ENCODE measurements around the gene GATAD2A.
A peak's percentile ranks its signal among the peaks of the same experiment; 100 is the strongest.
"Not testable (repeated sequence)": the region's sequence is repeated elsewhere in the genome, so short reads cannot be mapped to it uniquely, and the experiment has no call there.

GATAD2A gene

GRCh38 chr19:19465436-19466070 is 60.1 kb downstream of the GATAD2A start:
- H3K36me3 Mint-ChIP-seq, result peaks cover 58% of the 10 kb centered on the region
- H3K9me3 Mint-ChIP-seq, result peaks cover 33% of the 10 kb centered on the region
- H3K27ac Mint-ChIP-seq, result no peak overlapping the region
- H3K27me3 Mint-ChIP-seq, result no peaks in the 10 kb centered on the region
- CTCF ChIA-PET, result no interaction called here
- H3K4me3 Mint-ChIP-seq, result no peak overlapping the region
- DNase-seq, result no peak
- peaks cover 50% of the 10 kb centered on the region for H3K4me1 Mint-ChIP-seq

- CTCF ChIA-PET, result no interaction called here
- H3K27ac Mint-ChIP-seq, result no peak overlapping the region
- DNase-seq, result no peak
- H3K9me3 Mint-ChIP-seq, result peaks cover 33% of the 10 kb centered on the region
- peaks cover 49% of the 10 kb centered on the region for H3K4me1 Mint-ChIP-seq
- H3K4me3 Mint-ChIP-seq, result no peak overlapping the region
- no peaks in the 10 kb centered on the region for H3K27me3 Mint-ChIP-seq
- H3K36me3 Mint-ChIP-seq, result peaks cover 63% of the 10 kb centered on the region
Measured at GRCh38 chr19:19466201-19466600, 60.7 kb downstream of the GATAD2A start.

- Mint-ChIP-seq H3K9me3 (peaks cover 33% of the 10 kb centered on the region), H3K4me1 (peaks cover 48% of the 10 kb centered on the region), H3K27me3 (no peaks in the 10 kb centered on the region), H3K4me3 (no peak overlapping the region), H3K36me3 (peaks cover 72% of the 10 kb centered on the region), H3K27ac (peak overlapping the region; percentile 74)
- CTCF ChIA-PET, result no interaction called here
- DNase-seq, result no peak
Measured at GRCh38 chr19:19468424-19469050, 63.1 kb downstream of the GATAD2A start.

GRCh38 chr19:19470579-19470978 is 65.1 kb downstream of the GATAD2A start:
- no peak overlapping the region for H3K4me3 Mint-ChIP-seq
- H3K4me1 Mint-ChIP-seq, result peaks cover 56% of the 10 kb centered on the region
- H3K9me3 Mint-ChIP-seq, result peaks cover 30% of the 10 kb centered on the region
- no peak for DNase-seq
- peak overlapping the region; percentile 30 for H3K27ac Mint-ChIP-seq
- peaks cover 70% of the 10 kb centered on the region for H3K36me3 Mint-ChIP-seq
- H3K27me3 Mint-ChIP-seq, result no peaks in the 10 kb centered on the region
- CTCF ChIA-PET, result no interaction called here

- DNase-seq, result no peak
- Mint-ChIP-seq H3K4me3 (no peak overlapping the region), H3K27me3 (no peaks in the 10 kb centered on the region), H3K9me3 (peaks cover 21% of the 10 kb centered on the region), H3K36me3 (peaks cover 62% of the 10 kb centered on the region), H3K27ac (peak overlapping the region; percentile 85), H3K4me1 (peaks cover 64% of the 10 kb centered on the region)
- CTCF ChIA-PET, result no interaction called here
Measured at GRCh38 chr19:19471682-19472081, 66.2 kb downstream of the GATAD2A start.

GRCh38 chr19:19472106-19472505 is 66.6 kb downstream of the GATAD2A start:
- peaks cover 18% of the 10 kb centered on the region for H3K9me3 Mint-ChIP-seq
- peaks cover 62% of the 10 kb centered on the region for H3K36me3 Mint-ChIP-seq
- H3K4me1 Mint-ChIP-seq, result peaks cover 68% of the 10 kb centered on the region
- H3K4me3 Mint-ChIP-seq, CTCF ChIA-PET, H3K27me3 Mint-ChIP-seq: not testable (repeated sequence)
- peak; percentile 38 for DNase-seq
- H3K27ac Mint-ChIP-seq, result peak overlapping the region; percentile 85

GRCh38 chr19:19475015-19475765 is 69.7 kb downstream of the GATAD2A start:
- peaks cover 52% of the 10 kb centered on the region for H3K36me3 Mint-ChIP-seq
- CTCF ChIA-PET, result interaction anchor here (1.1 to 1.8 kb wide), 6 partner anchors 8 to 108 kb away, joined by 3 to 5 read pairs (median 4); partner anchors contain the start of gene GATAD2A
- H3K4me3 Mint-ChIP-seq, result no peak overlapping the region
- H3K4me1 Mint-ChIP-seq, result peaks cover 84% of the 10 kb centered on the region
- H3K9me3 Mint-ChIP-seq, result no peaks in the 10 kb centered on the region
- peak overlapping the region; percentile 86 for H3K27ac Mint-ChIP-seq
- DNase-seq, result no peak
- H3K27me3 Mint-ChIP-seq, result no peaks in the 10 kb centered on the region

- CTCF ChIA-PET, result interaction anchor here (0.7 to 1.8 kb wide), 8 partner anchors 9 to 111 kb away, joined by 3 to 5 read pairs (median 4); partner anchors contain the start of gene GATAD2A
- no peaks in the 10 kb centered on the region for H3K27me3 Mint-ChIP-seq
- H3K36me3 Mint-ChIP-seq, result peaks cover 49% of the 10 kb centered on the region
- peaks cover 86% of the 10 kb centered on the region for H3K4me1 Mint-ChIP-seq
- H3K4me3 Mint-ChIP-seq, result no peak overlapping the region
- peak overlapping the region; percentile 78 for H3K27ac Mint-ChIP-seq
- no peak for DNase-seq
- no peaks in the 10 kb centered on the region for H3K9me3 Mint-ChIP-seq
Measured at GRCh38 chr19:19475849-19476828, 70.7 kb downstream of the GATAD2A start.

- Mint-ChIP-seq H3K4me1 (peaks cover 77% of the 10 kb centered on the region), H3K36me3 (peaks cover 39% of the 10 kb centered on the region), H3K9me3 (no peaks in the 10 kb centered on the region), H3K27ac (peak overlapping the region; percentile 45), H3K4me3 (no peak overlapping the region), H3K27me3 (no peaks in the 10 kb centered on the region)
- DNase-seq, result no peak
- CTCF ChIA-PET, result interaction anchor here (1.2 kb wide), 1 partner anchor 66 kb away, joined by 7 read pairs; no protein-coding TSS in a partner anchor
Measured at GRCh38 chr19:19477705-19478383, 72.4 kb downstream of the GATAD2A start.

GRCh38 chr19:19480688-19481087 is 75.2 kb downstream of the GATAD2A start:
- peaks cover 37% of the 10 kb centered on the region for H3K36me3 Mint-ChIP-seq
- no peak overlapping the region for H3K4me3 Mint-ChIP-seq
- H3K9me3 Mint-ChIP-seq, result no peaks in the 10 kb centered on the region
- CTCF ChIA-PET, result interaction anchor here (1.6 kb wide), 1 partner anchor 10 kb away, joined by 9 read pairs; no protein-coding TSS in a partner anchor
- peaks cover 59% of the 10 kb centered on the region for H3K4me1 Mint-ChIP-seq
- no peaks in the 10 kb centered on the region for H3K27me3 Mint-ChIP-seq
- peak overlapping the region; percentile 51 for H3K27ac Mint-ChIP-seq
- peak; percentile 33 for DNase-seq

GRCh38 chr19:19482809-19483596 is 77.5 kb downstream of the GATAD2A start:
- Mint-ChIP-seq H3K27ac (no peak overlapping the region), H3K9me3 (no peaks in the 10 kb centered on the region), H3K4me3 (no peak overlapping the region), H3K4me1 (peaks cover 57% of the 10 kb centered on the region), H3K27me3 (no peaks in the 10 kb centered on the region), H3K36me3 (peaks cover 32% of the 10 kb centered on the region)
- CTCF ChIA-PET, result interaction anchor here (0.7 to 1.0 kb wide), 2 partner anchors 9 to 31 kb away, joined by 3 read pairs; no protein-coding TSS in a partner anchor
- no peak for DNase-seq

- peaks cover 27% of the 10 kb centered on the region for H3K36me3 Mint-ChIP-seq
- H3K4me1 Mint-ChIP-seq, result peaks cover 67% of the 10 kb centered on the region
- no peak for DNase-seq
- H3K9me3 Mint-ChIP-seq, result no peaks in the 10 kb centered on the region
- H3K27me3 Mint-ChIP-seq, result no peaks in the 10 kb centered on the region
- CTCF ChIA-PET, result no interaction called here
- H3K27ac Mint-ChIP-seq, result peak overlapping the region; percentile 84
- H3K4me3 Mint-ChIP-seq, result no peak overlapping the region
Measured at GRCh38 chr19:19485161-19485997, 79.9 kb downstream of the GATAD2A start.
